CMK (cell line): Measurements from ENCODE around the gene RANBP9.
A peak's percentile ranks its signal among the peaks of the same experiment; 100 is the strongest.

Experiments
- DNase-seq: peaks from one replicate; pipeline ENCODE4 v3.0.0-alpha.2; 2010; ENCODE audit warnings: low read depth

Gene RANBP9

DNA sequence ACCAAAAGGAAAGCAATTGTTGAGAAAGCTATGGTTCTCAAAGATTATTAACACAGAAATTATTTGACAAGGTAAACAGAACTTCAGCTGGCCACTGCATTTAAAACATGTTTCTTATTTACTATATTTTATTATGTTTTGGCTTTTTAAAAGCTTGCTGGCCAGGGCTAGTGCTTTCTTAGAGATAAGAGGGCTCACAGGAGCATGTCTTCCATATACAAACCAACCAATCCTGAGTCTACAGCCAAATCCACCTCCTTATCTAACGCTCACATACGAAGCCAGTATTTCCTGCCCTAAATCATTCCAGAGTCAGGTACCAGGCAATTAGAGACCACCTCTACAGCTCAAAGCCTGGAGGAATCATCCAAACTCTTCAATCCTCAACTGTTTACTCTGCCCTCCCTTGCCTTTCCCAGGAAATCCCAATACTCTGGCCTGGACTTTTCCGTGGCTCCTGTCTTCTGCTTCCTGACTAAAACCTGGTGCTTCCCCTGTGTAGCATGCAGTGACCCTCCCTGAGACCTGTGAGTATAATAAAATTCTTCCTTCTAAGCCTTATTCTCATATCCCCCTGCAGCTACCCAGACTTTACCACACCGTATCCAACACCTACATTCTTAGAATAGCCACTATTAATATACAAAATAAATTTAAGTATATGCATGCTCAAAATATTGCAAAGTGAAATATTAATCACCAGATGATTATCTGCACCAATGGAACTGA, 33.2 kb downstream of the RANBP9 start:
- DNase-seq, result peak; percentile 32

DNA sequence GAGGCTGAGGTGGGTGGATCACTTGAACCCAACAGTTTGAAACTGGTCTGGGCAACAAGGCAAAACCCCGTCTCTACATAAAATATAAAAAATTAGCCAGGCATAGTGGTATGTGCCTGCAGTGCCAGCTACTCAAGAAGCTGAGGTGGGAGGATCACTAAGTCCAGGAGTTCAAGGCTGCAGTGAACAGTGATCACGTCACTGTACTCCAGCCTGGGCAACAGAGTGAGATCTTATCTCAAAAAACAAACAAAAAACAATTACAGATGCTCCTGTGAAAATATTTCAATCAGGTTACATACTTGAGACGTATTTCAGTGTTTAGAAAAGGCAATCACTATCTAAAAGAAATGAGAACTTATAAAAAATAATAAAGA, 33.8 kb downstream of the RANBP9 start:
- no peak for DNase-seq

DNA sequence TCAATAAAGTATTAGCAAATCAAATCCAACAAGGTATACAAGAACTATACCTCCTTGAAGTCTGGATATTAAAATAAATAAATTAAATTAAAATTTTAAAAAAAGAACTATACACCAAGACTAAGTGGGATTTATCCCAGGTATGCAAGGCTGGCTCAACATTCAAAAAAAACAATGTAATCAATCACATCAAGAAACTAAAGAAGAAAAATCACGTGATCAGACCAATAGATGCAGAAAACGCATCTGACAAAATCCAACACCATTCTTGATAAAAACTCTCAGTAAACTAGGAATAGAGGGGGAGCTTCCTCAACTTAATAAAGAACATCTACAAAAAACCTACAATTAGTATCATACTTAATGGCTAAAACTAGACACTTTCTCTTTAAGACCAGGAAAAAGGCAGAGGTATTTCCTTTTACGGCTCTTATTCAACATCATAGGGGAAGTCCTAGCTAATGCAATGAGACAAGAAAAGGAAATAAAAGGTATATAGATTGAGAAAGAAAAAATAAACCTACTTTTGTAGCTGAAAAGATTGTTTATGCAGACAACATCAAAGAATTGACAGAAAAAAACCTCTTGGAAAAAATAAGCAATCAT, 35.0 kb downstream of the RANBP9 start:
- DNase-seq, result no peak

DNA sequence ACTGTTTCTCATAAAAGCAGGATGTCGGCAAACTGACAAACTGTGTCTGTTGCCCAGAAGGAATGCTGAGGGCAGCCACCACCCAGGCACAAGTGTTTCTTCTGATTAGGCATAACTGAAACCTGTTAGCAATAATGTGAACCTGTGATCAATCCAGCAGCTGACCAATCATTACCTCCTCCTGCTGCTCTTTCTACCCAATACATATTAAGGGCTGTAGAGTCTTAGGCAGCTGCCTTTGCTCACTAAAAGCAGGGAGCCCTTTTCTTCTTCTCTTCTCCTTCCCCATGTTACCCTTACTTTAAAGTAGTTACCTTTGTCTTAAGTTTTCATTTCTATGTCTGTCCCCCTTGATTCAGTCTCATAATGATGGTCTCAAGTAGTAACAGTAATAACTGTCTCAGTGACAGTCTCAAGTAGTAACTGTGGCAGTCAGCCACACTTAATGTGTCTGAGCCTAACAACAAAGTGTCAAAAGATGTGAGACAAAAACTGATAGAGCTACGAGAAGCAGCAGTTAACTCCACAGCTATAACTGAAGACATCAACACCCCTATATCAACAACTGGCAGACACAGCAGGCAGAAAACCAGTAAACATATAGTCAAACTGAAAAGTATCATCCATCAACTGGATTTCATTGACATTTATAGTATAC, 37.0 kb downstream of the RANBP9 start:
- DNase-seq, result no peak

DNA sequence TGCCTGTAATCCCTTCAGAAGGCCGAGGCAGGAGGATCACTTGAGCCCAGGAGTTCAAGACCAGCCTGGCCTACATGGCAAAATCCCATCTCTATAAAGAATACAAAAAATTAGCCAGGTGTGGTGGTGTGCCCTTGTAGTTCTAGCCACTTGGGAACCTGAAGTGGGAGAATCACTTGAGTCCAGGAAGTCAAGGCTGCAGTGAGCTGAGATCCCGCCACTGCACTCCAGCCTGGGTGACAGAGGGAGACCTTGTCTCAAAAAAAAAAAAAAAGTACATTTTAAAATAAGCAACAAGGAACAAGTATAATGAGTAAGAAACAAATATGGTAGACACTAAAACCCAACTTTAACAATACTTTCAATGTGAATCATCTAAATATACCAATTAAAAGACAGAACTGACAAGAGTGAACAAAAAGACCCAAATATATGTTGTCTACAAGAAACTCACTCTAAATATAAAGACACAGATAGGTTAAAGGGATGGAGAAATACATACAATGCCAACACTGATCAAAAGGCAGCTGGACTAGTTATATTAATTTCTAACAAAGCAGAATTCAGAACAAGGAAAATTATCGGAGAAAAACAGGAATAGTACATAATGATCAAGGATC, 37.7 kb downstream of the RANBP9 start:
- no peak for DNase-seq

DNA sequence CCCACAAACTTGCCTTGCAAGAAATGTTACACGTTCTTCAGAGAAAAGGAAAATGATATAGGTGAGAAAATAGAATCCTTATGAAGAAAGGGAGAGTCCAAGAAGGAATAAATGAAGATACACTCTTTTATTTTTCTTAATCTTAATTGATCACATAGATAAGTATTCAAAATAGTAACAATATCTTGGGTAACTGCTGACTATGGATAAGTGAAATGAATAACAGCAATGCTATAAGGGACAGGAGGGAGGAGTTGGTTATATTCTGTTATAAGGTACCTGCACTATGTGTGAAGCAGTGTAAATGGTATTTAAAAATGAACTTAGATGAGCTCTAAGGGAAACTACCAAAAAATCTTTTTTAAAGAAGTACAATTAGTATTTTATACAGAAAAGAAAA, 38.3 kb downstream of the RANBP9 start:
- DNase-seq, result no peak

DNA sequence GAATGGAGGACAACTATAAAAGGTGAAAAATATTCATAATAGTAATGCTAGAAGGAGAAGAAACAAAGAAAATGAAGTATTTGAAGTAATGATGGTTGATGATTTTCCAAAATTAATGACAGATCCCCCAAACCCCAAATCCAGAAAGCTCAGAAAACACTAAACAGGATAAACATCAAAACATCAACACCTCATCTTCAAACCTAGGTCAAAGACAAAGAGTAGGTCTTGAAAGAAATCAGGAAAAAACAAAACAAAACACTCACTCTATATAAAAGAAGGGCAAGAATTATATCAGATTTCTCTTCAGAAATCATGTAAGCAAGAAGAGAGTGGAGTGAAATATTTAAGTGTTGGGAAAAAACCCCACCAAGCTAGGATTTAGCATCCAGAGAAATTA, 38.7 kb downstream of the RANBP9 start:
- no peak for DNase-seq

DNA sequence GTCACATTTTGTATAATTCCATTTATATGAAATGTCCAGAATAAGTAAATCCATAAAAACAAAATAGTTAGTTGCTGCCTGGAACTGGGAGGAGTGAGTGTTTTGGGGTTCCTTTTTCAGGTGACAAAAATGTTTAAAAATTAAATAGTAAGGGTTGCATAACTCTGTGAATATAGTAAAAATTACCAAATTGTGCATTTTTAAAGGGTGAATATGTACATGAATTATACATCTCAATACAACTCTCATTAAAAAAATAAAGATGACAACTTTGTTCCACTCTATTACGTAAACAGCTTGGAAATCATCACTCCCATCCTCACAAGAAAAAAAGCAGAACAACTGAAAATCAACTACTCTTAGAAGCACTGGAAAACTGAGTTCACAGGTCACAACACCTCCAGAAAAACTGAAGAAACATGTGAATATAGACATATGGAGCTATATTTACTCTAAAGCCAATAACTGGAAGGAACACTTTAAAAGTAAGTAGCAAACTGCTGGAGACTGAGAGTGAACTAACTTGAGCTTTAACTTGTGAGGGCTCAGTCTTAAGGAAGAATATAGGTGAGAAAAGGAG, 40.0 kb downstream of the RANBP9 start:
- DNase-seq, result no peak

DNA sequence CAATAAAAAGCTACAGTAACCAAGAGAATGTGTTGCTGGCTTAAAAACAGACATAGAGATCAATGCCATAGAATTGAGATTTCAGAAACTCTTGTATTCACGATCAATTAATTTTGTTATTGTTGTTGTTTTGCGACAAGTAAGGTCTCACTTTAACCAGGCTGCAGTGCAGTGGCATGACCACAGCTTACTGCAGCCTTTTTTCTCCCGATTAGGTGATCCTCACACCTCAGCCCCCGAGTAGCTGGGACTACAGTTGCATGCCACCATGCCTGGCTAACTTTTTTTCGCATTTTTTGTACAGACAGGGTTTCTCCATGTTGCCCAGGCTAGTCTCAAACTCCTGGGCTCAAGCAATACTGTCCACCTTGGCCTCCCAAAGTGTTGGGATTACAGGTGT, 42.2 kb downstream of the RANBP9 start:
- DNase-seq, result no peak

DNA sequence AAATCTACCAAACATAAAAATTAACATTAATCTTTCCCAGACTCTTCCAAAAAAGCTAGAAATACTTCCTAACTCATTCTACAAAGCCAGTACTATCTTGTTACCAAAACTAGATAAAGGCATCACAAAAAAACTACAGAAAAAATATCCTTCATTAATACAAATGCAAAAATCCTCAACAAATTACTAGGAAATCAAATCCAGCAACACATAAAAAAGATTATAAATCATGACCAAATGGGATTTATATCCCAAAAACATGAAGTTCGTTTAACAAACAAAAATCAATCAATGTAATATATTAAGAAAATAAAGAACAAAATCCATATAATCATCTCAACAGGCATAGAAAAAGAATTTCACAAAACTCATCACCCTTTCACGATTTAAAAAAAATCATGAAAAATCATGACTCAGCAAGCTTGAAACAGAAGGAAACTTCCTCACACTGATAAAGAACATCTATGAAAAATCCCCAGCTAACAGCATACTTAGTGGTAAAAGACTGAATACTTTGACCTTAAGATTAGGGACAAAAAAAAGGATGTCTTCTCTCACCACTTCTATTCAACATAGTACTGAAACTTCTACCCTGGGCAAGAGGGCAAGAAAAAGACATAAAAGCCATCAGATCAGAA, 43.2 kb downstream of the RANBP9 start:
- peak; percentile 27 for DNase-seq

DNA sequence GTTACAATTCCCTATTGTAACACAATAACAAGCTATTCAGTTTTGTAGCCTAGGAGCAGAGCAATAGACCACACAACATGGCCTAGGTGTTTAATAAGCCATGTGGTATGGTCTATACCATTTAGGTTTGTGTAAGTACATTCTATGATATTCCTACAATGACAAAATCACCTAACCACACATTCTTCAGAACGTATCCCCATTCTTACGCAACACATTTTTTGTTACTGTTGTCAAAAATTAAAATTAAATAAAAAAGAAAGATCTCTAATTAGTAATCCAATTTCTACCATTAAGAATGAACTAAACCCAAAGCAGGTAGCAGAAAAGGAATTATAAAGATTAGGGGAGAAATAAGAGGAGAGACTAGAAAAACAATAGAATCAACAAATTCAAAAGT, 44.0 kb downstream of the RANBP9 start:
- no peak for DNase-seq

DNA sequence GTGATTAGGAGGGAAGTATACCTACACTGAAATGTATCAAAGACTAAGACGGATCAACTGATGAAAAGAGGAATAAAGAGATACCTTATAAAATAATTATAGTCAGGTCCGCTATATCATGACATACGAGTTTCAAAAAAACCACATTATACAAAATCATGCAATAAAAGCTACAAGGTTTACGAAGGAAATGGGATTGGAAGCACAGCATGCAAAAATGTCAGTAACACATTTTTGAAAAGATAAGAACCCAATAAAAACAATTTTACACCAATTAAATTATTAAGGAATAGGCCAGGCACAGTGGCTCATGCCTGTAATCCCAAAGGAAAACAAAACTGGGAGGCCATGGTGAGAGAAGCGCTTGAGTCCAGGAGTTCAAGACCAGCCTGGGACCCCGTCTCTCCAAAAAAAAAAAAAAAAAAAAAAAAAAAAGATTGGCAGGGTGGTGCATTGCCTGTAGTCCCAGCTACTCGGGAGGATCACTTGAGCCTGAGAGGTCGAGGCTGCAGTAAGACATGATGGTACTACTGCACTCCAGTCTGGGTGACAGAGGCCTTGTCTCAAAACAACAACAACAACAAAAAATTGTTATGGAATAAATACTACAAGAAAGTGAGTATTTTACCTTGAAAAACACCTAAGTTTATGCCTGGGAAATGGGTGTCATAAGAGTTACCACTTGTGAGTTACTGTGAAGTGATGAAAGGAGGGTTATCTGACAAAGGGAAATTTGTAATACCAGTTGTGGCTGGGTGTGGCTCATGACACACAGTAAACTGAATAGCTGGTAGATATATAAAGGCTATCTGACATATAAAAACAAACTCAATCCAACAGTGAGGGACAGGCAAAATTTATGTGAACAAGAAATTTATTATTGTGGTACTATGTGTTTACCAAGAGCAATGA, 45.2 kb downstream of the RANBP9 start:
- no peak for DNase-seq

DNA sequence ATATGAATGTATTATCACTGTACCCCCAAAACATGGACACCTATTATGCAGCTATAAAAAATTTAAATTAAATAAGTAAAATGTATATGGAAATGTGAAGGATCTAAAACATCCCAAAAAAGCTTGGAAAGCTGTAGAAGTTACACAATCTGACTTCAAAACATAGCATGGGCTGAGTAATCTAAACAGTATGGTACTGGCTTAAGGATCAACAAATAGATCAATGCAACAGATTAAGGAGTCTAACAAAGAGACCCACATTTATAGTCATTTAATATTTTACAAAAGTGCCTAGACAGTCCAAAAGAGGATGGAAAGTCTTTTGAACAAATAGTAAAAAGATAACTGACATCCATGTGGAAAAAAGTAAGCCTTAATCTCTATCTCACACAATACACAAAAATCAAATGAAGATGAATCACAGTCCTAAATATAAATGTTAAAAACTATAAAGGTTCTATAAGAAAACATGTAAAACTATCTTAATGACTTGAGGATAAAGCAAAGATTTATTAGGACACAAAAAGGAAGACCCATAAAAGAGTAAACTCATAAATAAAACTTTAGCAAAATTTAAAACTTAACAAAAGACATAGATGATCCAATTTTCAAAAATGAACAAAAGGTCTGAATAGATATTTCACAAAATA, 46.8 kb downstream of the RANBP9 start:
- DNase-seq, result no peak

DNA sequence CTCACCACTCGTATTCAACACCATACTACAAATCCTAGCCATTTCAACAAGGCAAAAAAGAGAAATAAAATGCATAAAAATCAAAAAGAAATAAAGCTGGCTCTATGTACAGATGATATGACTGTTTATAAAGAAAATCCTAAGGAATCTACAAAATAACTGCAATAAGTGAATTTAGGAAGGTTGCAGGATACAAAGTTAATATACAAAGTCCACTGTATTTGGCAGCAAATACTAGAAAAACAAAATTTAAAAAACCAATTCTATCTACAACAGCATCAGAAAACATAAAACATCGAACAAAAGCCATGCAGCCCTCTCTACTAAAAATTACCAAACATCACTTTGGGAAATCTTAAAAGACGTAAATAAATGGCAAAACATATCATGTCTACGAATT, 47.6 kb downstream of the RANBP9 start:
- no peak for DNase-seq

DNA sequence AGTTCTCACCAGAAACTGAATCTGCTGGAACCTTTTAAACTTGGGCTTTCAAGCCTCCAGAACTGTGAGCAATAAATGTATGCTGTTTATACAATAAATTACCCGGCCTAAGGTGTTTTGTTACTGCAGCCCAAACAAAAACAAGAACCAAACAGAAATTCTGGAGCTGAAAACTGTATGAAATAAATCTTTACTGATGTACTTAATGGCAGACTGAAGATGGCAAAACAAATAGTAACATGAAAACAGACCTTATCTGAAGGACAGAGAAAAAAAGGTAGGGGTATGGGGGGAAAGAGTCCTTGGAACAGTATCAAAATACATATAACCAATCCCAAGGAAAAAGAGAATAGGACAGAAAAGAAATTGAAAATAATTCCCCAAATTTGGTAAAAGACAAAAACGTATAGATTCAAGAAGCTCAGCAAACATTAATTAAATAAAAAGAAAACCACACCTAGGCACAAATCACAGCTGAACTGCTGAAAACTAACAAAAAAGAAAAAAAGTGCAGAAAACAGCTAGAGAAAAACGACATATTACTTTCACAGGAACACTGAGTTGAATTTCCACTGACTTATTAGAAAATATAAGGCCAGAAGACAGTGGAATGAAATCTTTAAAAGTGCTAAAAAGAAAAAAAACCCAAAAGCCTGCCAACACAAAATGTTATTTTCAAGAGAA, 48.8 kb downstream of the RANBP9 start:
- DNase-seq, result no peak

DNA sequence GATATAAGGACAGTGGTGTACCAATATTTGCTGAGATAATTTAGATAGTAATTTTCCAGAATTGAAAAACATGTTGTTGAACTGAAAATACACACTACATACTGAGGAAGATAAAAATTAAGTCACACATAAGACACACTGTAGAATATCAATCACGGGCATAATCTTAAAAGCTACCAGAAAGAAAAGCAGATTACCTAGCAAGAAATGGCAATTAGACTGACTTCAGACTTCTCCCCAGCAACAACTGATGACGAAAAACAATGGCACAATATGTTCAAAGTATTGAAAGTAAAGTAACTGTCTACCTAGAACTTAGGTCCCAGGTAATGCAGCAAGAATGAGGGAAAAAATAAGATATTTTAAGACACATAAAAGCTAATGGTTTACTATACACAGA, 50.0 kb downstream of the RANBP9 start:
- no peak for DNase-seq

DNA sequence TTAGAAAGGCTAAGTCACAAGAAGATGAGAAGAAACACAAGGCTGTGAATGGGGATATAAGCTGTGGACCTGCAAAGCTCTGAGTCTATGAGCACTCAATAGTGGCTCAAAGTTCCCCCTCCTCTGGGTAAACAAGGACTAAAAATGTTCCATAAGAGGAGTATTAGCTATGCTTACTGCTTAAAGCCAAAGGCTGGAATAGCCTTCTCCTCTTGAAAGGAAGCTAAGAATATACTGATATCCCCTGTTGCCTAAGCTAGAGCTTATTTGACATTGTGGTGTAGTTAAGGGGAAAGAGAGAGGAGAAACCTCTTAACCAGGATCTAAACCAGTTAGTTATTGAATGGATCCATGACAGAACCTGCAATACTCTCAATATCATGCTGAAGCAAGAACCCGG, 50.7 kb downstream of the RANBP9 start:
- no peak for DNase-seq

DNA sequence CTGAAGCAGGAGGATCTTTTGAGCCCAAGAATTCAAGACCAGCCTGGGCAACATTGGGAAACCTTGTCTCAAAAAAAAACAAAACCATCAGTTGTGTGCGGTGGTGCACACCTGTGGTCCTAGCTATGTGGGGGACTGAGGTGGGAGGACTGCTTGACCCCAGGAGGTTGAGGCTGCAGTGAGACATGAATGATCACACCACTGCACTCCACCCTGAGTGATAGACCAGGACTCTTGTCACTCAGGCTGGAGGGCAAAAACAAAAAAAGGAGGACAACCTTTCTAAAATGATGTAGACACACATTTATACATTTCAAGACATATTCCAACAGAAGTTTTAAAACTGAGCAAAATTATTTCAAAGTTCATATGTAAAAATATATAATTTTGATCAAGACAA, 51.4 kb downstream of the RANBP9 start:
- DNase-seq, result no peak

DNA sequence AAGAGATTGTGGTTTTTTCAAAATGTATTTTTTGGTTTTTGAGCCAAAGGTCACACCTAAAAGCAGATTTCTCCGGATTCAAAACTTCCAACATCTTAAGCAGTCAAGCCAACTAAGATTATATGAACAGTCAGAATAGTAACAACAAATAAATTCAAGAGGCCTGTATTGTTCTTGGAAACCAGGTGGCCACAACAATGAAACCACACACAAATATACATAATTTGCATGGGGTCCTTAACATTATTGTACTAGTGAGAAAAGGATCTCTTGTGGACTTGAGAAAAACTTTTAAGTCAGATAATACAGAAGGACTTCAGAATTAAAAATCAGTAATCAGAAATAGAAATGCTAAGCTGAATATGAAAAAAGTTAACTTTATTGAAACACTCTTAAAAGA, 55.9 kb downstream of the RANBP9 start:
- no peak for DNase-seq

DNA sequence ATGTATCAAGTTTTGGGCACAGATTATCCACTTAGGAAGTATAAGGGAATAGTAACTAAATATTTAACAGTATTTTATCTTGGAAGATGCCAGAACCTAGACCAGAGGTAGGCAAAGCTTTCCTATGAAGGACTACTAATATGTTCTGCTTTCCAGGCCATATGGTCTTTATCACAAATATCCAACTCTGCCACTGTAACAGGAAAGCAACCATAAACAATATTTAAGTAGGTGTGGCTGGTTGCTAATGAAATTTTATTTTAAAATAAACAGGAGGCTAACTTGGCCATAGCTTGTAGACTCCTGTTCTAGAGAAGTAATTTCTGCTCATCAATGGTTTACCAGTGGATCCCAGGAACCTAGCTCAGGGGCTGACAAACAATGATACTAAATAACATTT, 57.1 kb downstream of the RANBP9 start:
- no peak for DNase-seq
